ENCODE data around the gene RNASE11.
A peak's percentile ranks its signal among the peaks of the same experiment; 100 is the strongest.

RNASE11 gene

GRCh38 chr14:20630340-20631022, 42.7 kb upstream of the RNASE11 start:
- no peak for DNase-seq (ENCODE audit: low read depth)
- TF ChIP-seq, protein P1, sequence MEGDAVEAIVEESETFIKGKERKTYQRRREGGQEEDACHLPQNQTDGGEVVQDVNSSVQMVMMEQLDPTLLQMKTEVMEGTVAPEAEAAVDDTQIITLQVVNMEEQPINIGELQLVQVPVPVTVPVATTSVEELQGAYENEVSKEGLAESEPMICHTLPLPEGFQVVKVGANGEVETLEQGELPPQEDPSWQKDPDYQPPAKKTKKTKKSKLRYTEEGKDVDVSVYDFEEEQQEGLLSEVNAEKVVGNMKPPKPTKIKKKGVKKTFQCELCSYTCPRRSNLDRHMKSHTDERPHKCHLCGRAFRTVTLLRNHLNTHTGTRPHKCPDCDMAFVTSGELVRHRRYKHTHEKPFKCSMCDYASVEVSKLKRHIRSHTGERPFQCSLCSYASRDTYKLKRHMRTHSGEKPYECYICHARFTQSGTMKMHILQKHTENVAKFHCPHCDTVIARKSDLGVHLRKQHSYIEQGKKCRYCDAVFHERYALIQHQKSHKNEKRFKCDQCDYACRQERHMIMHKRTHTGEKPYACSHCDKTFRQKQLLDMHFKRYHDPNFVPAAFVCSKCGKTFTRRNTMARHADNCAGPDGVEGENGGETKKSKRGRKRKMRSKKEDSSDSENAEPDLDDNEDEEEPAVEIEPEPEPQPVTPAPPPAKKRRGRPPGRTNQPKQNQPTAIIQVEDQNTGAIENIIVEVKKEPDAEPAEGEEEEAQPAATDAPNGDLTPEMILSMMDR (IDR thresholded peaks at IDR 0.05; ENCODE audit: control insufficient read depth, insufficient read depth, low read depth, low read length, missing control alignments), result no peak
- peak overlapping the region; percentile 34 for H3K4me3 ChIP-seq (ENCODE audit: control insufficient read depth, low read depth, low read length)

GRCh38 chr14:20628063-20628854, 40.5 kb upstream of the RNASE11 start:
- DNase-seq (ENCODE audit: low read depth), result no peak
- TF ChIP-seq, protein P1 (IDR thresholded peaks at IDR 0.05; ENCODE audit: control insufficient read depth, insufficient read depth, low read depth, low read length, missing control alignments), result no peak
- no peak overlapping the region for H3K4me3 ChIP-seq (ENCODE audit: control insufficient read depth, low read depth, low read length)

- TF ChIP-seq, protein P1 (IDR thresholded peaks at IDR 0.05; ENCODE audit: control insufficient read depth, insufficient read depth, low read depth, low read length, missing control alignments), result no peak
- H3K4me3 ChIP-seq (ENCODE audit: control insufficient read depth, low read depth, low read length), result no peak overlapping the region
- DNase-seq (ENCODE audit: low read depth), result no peak
Measured at GRCh38 chr14:20627346-20628027, 39.7 kb upstream of the RNASE11 start.

DNA sequence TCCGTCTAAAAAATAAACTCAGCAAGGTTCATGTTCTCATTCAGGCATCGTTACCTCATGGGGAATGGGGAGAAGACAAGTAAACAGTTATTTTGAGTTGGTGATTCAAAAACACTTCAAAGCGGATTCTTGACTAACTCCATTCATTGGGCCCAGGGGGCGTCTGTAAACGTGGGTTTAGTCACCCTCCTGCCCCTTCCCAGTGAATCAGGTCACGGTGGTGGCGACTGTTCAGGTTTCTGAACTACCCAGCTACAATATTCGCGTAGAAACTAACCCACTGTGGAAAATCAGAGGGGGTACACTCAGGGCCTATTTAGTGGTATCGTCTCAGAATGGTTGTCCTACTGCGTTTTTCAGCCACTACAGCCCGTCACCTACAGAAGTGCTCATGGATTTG, 38.5 kb upstream of the RNASE11 start:
- TF ChIP-seq, protein P1 (IDR thresholded peaks at IDR 0.05; ENCODE audit: control insufficient read depth, insufficient read depth, low read depth, low read length, missing control alignments), result no peak
- no peak overlapping the region for H3K4me3 ChIP-seq (ENCODE audit: control insufficient read depth, low read depth, low read length)
- DNase-seq (ENCODE audit: low read depth), result no peak

GRCh38 chr14:20624495-20625070, 36.8 kb upstream of the RNASE11 start:
- TF ChIP-seq, protein P1 (IDR thresholded peaks at IDR 0.05; ENCODE audit: control insufficient read depth, insufficient read depth, low read depth, low read length, missing control alignments), result no peak
- peak overlapping the region; percentile 39 for H3K4me3 ChIP-seq (ENCODE audit: control insufficient read depth, low read depth, low read length)
- DNase-seq (ENCODE audit: low read depth), result no peak

GRCh38 chr14:20623798-20624197, 36.0 kb upstream of the RNASE11 start:
- H3K4me3 ChIP-seq (ENCODE audit: control insufficient read depth, low read depth, low read length), result no peak overlapping the region
- TF ChIP-seq, protein P1 (IDR thresholded peaks at IDR 0.05; ENCODE audit: control insufficient read depth, insufficient read depth, low read depth, low read length, missing control alignments), result no peak
- no peak for DNase-seq (ENCODE audit: low read depth)

Data from AG09309 (cell line).